SK-N-SH (cell line): ENCODE results near the gene LARGE2. TPM values are rescaled to one million over a fixed set of nuclear protein-coding genes. Genes with fewer than 3 reads are reported as not detected.

Experiments used
- CTCF ChIA-PET: fragments of 300-600, 350-600 bp; formaldehyde crosslinking; extraction: SDS; loops from one replicate; lab custom pipeline; 2021; lab: Yijun Ruan, JAX
- POLR2A ChIA-PET: fragments of 350-600 bp; sonication (Branson Sonifier 250); formaldehyde crosslinking; extraction: SDS; loops from one replicate; lab custom pipeline; 2020; ENCODE audit warnings: antibody characterized with exemption, inconsistent platforms; lab: Yijun Ruan, JAX
- DNase-seq: peaks from one replicate; pipeline ENCODE4 v3.0.0; 2012
- H2AFZ ChIP-seq: fragments of 200-600 bp; sonication (generic); 2 replicates; pipeline ENCODE4 v1.8.1; 2016; ENCODE audit warnings: antibody characterized with exemption, mild to moderate bottlenecking, low read depth
- H3F3A ChIP-seq: fragments of 200-600 bp; sonication (generic); replicated peaks from 2 replicates; pipeline ENCODE3; 2016; ENCODE audit warnings: antibody characterized with exemption, mild to moderate bottlenecking; ENCODE audit not compliant: insufficient read depth
- H3K27ac ChIP-seq, 2 experiments: fragments of 200-500 bp in 1 of 2; fragments of 200-600 bp in 1 of 2; sonication (Bioruptor generic) in 1 of 2; sonication (generic), shearing (Covaris generic) in 1 of 2; 2 replicates each; pipeline versions ENCODE4 v1.5.1 to v1.6.1; 2014 to 2016; ENCODE audit warnings: low read depth in 2 of 2, inconsistent platforms in 1 of 2, low read length in 1 of 2, mild to moderate bottlenecking in 1 of 2, mixed read lengths in 1 of 2
- H3K27me3 ChIP-seq: fragments of 200-600 bp; sonication (generic), shearing (Covaris generic); 2 replicates; pipeline ENCODE4 v1.6.1; 2016; ENCODE audit warnings: mixed run types; ENCODE audit not compliant: insufficient read depth
- H3K36me3 ChIP-seq, 2 experiments: fragments of 200-500 bp in 1 of 2; fragments of 200-600 bp in 1 of 2; sonication (Bioruptor generic) in 1 of 2; sonication (generic) in 1 of 2; replicated peaks in 1 of 2; 2 replicates each; pipeline versions ENCODE3 to v1.5.1; 2014 to 2016; ENCODE audit warnings: low read length in 1 of 2, mild to moderate bottlenecking in 1 of 2; ENCODE audit not compliant: insufficient read depth in 2 of 2, control insufficient read depth in 1 of 2
- H3K4me1 ChIP-seq, 2 experiments: fragments of 200-500 bp in 1 of 2; fragments of 200-600 bp in 1 of 2; sonication (Bioruptor generic) in 1 of 2; sonication (generic), shearing (Covaris generic) in 1 of 2; 2 replicates each; pipeline versions ENCODE4 v1.5.1 to v1.6.1; 2014 to 2016; ENCODE audit warnings: low read depth in 1 of 2, low read length in 1 of 2, mixed run types in 1 of 2; ENCODE audit not compliant: insufficient read depth in 2 of 2, control insufficient read depth in 1 of 2
- H3K4me2 ChIP-seq: fragments of 200-600 bp; sonication (generic), shearing (Covaris generic); 2 replicates; pipeline ENCODE4 v1.6.1; 2017; ENCODE audit warnings: mixed run types
- H3K4me3 ChIP-seq, 2 experiments: fragments of 200-500 bp in 1 of 2; fragments of 200-600 bp in 1 of 2; sonication (Bioruptor generic) in 1 of 2; sonication (generic), shearing (Covaris generic) in 1 of 2; 2 replicates each; pipeline versions ENCODE4 v1.5.1 to v1.8.1; 2014 to 2016; ENCODE audit warnings: low read depth in 2 of 2, inconsistent platforms in 1 of 2, low read length in 1 of 2, mild to moderate bottlenecking in 1 of 2, mixed read lengths in 1 of 2, moderate library complexity in 1 of 2
- H3K79me2 ChIP-seq: fragments of 200-600 bp; sonication (generic); 2 replicates; pipeline ENCODE4 v1.8.1; 2017; ENCODE audit warnings: mild to moderate bottlenecking; ENCODE audit not compliant: insufficient read depth
- H3K9ac ChIP-seq: fragments of 200-600 bp; sonication (generic); 2 replicates; pipeline ENCODE4 v1.6.1; 2017; ENCODE audit warnings: mixed run types
- H3K9me2 ChIP-seq: fragments of 200-600 bp; sonication (generic); 2 replicates; pipeline ENCODE4 v1.6.1; 2017; ENCODE audit warnings: mixed run types
- H3K9me3 ChIP-seq: fragments of 200-600 bp; sonication (generic); 2 replicates; pipeline ENCODE4 v1.6.1; 2017; ENCODE audit warnings: mixed run types, mild to moderate bottlenecking, moderate library complexity
- H4K20me1 ChIP-seq: fragments of 200-600 bp; sonication (generic); 2 replicates; pipeline ENCODE4 v1.6.1; 2017; ENCODE audit warnings: mild to moderate bottlenecking, mixed run types; ENCODE audit not compliant: insufficient read depth
- CHD2 ChIP-seq: fragments of 150-350 bp; IDR thresholded peaks from 2 replicates; pipeline ENCODE4 v1.6.1; 2018; ENCODE audit warnings: low read length; ENCODE audit not compliant: partially characterized antibody
- ELF1 ChIP-seq: IDR thresholded peaks from 2 replicates; pipeline ENCODE4 v1.4.0; 2012
- EZH2phosphoT487 ChIP-seq: fragments of 200-600 bp; sonication (generic); IDR thresholded peaks from 2 replicates; pipeline ENCODE4 v1.6.1; 2017; ENCODE audit warnings: low read depth, mixed run types, mild to moderate bottlenecking, antibody characterized with exemption, moderate library complexity, borderline replicate concordance
- FOXJ3 ChIP-seq: sonication (generic); formaldehyde crosslinking; IDR thresholded peaks from 2 replicates; pipeline ENCODE4 v1.5.1; 2020; ENCODE audit warnings: mild to moderate bottlenecking, missing genetic modification reagents
- GABPA ChIP-seq: IDR thresholded peaks from 2 replicates; pipeline ENCODE4 v1.4.0; 2012; ENCODE audit warnings: low read depth, mild to moderate bottlenecking
- IRF3 ChIP-seq: fragments of 150-350 bp; IDR thresholded peaks from 2 replicates; pipeline ENCODE4 v1.6.1; 2016; ENCODE audit warnings: mild to moderate bottlenecking, low read depth, low read length
- NRF1 ChIP-seq: IDR thresholded peaks from 2 replicates; pipeline ENCODE4 v1.6.1; 2012; ENCODE audit warnings: low read depth, mild to moderate bottlenecking, low read length
- POLR2AphosphoS5 ChIP-seq: IDR thresholded peaks from 2 replicates; pipeline ENCODE4 v1.6.1; 2012; ENCODE audit warnings: low read depth, low read length
- REST ChIP-seq: IDR thresholded peaks from 2 replicates; pipeline ENCODE4 v1.6.1; 2012; ENCODE audit warnings: mild to moderate bottlenecking, low read depth, low read length, moderate library complexity
- RFX5 ChIP-seq: IDR thresholded peaks from 2 replicates; pipeline ENCODE4 v1.6.1; 2012; ENCODE audit warnings: mild to moderate bottlenecking, improper control_type of control experiment, low read length
- RXRA ChIP-seq: IDR thresholded peaks from 2 replicates; pipeline ENCODE4 v1.4.0; 2012; ENCODE audit warnings: low read depth, mild to moderate bottlenecking, borderline replicate concordance
- SIN3A ChIP-seq: IDR thresholded peaks from 2 replicates; pipeline ENCODE4 v1.6.1; 2012; ENCODE audit warnings: low read depth, mild to moderate bottlenecking, low read length, moderate library complexity, borderline replicate concordance
- SMC3 ChIP-seq: IDR thresholded peaks from 2 replicates; pipeline ENCODE4 v1.6.1; 2012; ENCODE audit warnings: low read depth, low read length, improper control_type of control experiment
- TAF1 ChIP-seq: IDR thresholded peaks from 2 replicates; pipeline ENCODE4 v1.6.1; 2012; ENCODE audit warnings: low read depth, mild to moderate bottlenecking, low read length, moderate library complexity, borderline replicate concordance
- YY1 ChIP-seq: IDR thresholded peaks from 2 replicates; pipeline ENCODE4 v1.4.0; 2012; ENCODE audit warnings: low read depth, mild to moderate bottlenecking
- ZBTB33 ChIP-seq: IDR thresholded peaks from 2 replicates; pipeline ENCODE4 v1.4.0; 2012; ENCODE audit warnings: low read depth, borderline replicate concordance
- WGBS: methylation state at CpG from one replicate; pipeline ENCODE4 v1.1.6; 2017; ENCODE audit warnings: low lambda C conversion rate; 5-methylcytosine and 5-hydroxymethylcytosine counted together
- polyA plus RNA-seq, 3 experiments: library from polyadenylated mRNA; depleted of rRNA; stranded (reverse); fragments of >200 nt; gene quantifications; 2 replicates each; pipeline ENCODE4 v1.2.3, GENCODE V29; 2012
- TF ChIP-seq, protein P1 (sequence below): fragments of 200-600 bp; sonication (generic); IDR thresholded peaks from 2 replicates; pipeline ENCODE4 v1.6.1; 2017; ENCODE audit warnings: antibody characterized with exemption, mild to moderate bottlenecking, moderate library complexity
- TF ChIP-seq, protein P2 (sequence below): IDR thresholded peaks from 2 replicates; pipeline ENCODE4 v1.4.0; 2012; ENCODE audit warnings: low read depth

Gene LARGE2
- polyA plus RNA-seq, 1 of the 3 experiments (the other 2 are of a cell fraction), result 2.4 TPM

GRCh38 chr11:45877221-45877620, 45.2 kb upstream of the LARGE2 start:
- POLR2A ChIA-PET, result no interaction called here
- no peaks in the 10 kb centered on the region for H3K9me2 ChIP-seq
- peaks cover 16 to 36% of the 10 kb centered on the region in 2 experiments for H3K36me3 ChIP-seq
- peaks cover 14% of the 10 kb centered on the region for H4K20me1 ChIP-seq
- H2AFZ ChIP-seq, result no peak overlapping the region
- H3F3A ChIP-seq, result peaks cover 27% of the 10 kb centered on the region
- H3K9me3 ChIP-seq, result no peaks in the 10 kb centered on the region
- TF ChIP-seq CHD2 (no peak), GABPA (no peak), YY1 (no peak), SMC3 (no peak), IRF3 (no peak), ELF1 (no peak), SIN3A (no peak), RXRA (no peak), TAF1 (no peak)
- WGBS, result 94% methylated on average over 8 of the region's 8 CpGs
- H3K27me3 ChIP-seq, result no peaks in the 10 kb centered on the region
- no peaks in the 10 kb centered on the region for H3K79me2 ChIP-seq
- no peak overlapping the region for H3K9ac ChIP-seq
- H3K27ac ChIP-seq, result no peak overlapping the region
- no peak overlapping the region for H3K4me3 ChIP-seq
- peaks cover 37 to 38% of the 10 kb centered on the region in 2 experiments for H3K4me1 ChIP-seq
- CTCF ChIA-PET, result interaction anchor here (0.8 to 1.4 kb wide), 3 partner anchors 16 to 105 kb away, joined by 3 read pairs; no protein-coding TSS in a partner anchor
- H3K4me2 ChIP-seq, result no peak overlapping the region
- DNase-seq, result no peak

- H3K4me2 ChIP-seq, result no peak overlapping the region
- H3F3A ChIP-seq, result peaks cover 21% of the 10 kb centered on the region
- no peaks in the 10 kb centered on the region for H3K79me2 ChIP-seq
- no peak overlapping the region for H3K9ac ChIP-seq
- no peak overlapping the region for H3K27ac ChIP-seq
- no peak for DNase-seq
- no peaks in the 10 kb centered on the region for H3K9me2 ChIP-seq
- POLR2A ChIA-PET, result no interaction called here
- TF ChIP-seq, protein P1, sequence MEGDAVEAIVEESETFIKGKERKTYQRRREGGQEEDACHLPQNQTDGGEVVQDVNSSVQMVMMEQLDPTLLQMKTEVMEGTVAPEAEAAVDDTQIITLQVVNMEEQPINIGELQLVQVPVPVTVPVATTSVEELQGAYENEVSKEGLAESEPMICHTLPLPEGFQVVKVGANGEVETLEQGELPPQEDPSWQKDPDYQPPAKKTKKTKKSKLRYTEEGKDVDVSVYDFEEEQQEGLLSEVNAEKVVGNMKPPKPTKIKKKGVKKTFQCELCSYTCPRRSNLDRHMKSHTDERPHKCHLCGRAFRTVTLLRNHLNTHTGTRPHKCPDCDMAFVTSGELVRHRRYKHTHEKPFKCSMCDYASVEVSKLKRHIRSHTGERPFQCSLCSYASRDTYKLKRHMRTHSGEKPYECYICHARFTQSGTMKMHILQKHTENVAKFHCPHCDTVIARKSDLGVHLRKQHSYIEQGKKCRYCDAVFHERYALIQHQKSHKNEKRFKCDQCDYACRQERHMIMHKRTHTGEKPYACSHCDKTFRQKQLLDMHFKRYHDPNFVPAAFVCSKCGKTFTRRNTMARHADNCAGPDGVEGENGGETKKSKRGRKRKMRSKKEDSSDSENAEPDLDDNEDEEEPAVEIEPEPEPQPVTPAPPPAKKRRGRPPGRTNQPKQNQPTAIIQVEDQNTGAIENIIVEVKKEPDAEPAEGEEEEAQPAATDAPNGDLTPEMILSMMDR, result no peak
- TF ChIP-seq, protein P2, sequence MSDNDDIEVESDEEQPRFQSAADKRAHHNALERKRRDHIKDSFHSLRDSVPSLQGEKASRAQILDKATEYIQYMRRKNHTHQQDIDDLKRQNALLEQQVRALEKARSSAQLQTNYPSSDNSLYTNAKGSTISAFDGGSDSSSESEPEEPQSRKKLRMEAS, result no peak
- TF ChIP-seq EZH2phosphoT487 (no peak), ELF1 (no peak), POLR2AphosphoS5 (no peak), FOXJ3 (no peak), ZBTB33 (no peak), REST (no peak), NRF1 (no peak), RFX5 (no peak)
- no peak overlapping the region for H2AFZ ChIP-seq
- peaks cover 17% of the 10 kb centered on the region for H4K20me1 ChIP-seq
- 87% methylated on average over 3 of the region's 3 CpGs for WGBS
- CTCF ChIA-PET, result interaction anchor here (0.8 to 1.2 kb wide), 2 partner anchors 17 to 106 kb away, joined by 3 read pairs; no protein-coding TSS in a partner anchor
- no peaks in the 10 kb centered on the region for H3K9me3 ChIP-seq
- peaks cover 16 to 36% of the 10 kb centered on the region in 2 experiments for H3K36me3 ChIP-seq
- peaks cover 32 to 41% of the 10 kb centered on the region in 2 experiments for H3K4me1 ChIP-seq
- H3K27me3 ChIP-seq, result no peaks in the 10 kb centered on the region
- no peak overlapping the region for H3K4me3 ChIP-seq
Observed at GRCh38 chr11:45877845-45878244, 44.6 kb upstream of the LARGE2 start.
